ENCODE data around the gene CDC16. TPM values are rescaled to one million over a fixed set of nuclear protein-coding genes. Genes with fewer than 3 reads are reported as not detected.

Gene CDC16
- total and polyA plus RNA-seq, 2 of the 8 experiments (the other 6 are each of a cell fraction or from before 2014, with no cell fraction given) = 42.5 to 83.4 TPM

- no peak overlapping the region for H3K14ac ChIP-seq (ENCODE audit: insufficient read length)
- no peak overlapping the region for H4K91ac ChIP-seq (replicated peaks; ENCODE audit: insufficient read length, low read length)
- ChIA-PET POLR2A (ENCODE audit: partially characterized antibody) (interaction anchor here (0.7 to 1.4 kb wide), 4 partner anchors 10 to 50 kb away, joined by 3 to 4 read pairs (median 3); no protein-coding TSS in a partner anchor), CTCF (ENCODE audit: partially characterized antibody) (interaction anchor here (0.8 kb wide), 1 partner anchor 19 kb away, joined by 3 read pairs; no protein-coding TSS in a partner anchor)
- H3K79me1 ChIP-seq (ENCODE audit: low read depth, low read length) = peaks cover 4% of the 10 kb centered on the region
- H3K4me2 ChIP-seq (ENCODE audit: insufficient read depth in 1 of 2, low read depth in 2 of 2, low read length in 2 of 2) = no peak overlapping the region
- no peak overlapping the region for H3K27ac ChIP-seq (ENCODE audit: low read depth, low read length)
- H4K8ac ChIP-seq (ENCODE audit: extremely low read depth, insufficient read depth, low read length) = no peak overlapping the region
- H3K9me3 ChIP-seq (ENCODE audit: insufficient read depth in 2 of 2, low read depth in 1 of 2, low read length in 1 of 2) = no peaks in the 10 kb centered on the region
- no peak for DNase-seq (ENCODE audit: low read depth in 1 of 2, low spot score in 2 of 2)
- H2AK5ac ChIP-seq (ENCODE audit: low read depth, low read length) = no peak overlapping the region
- peaks cover 0 to 8% of the 10 kb centered on the region in 2 experiments for H4K20me1 ChIP-seq (replicated peaks in 1 of 2; ENCODE audit: control insufficient read depth in 1 of 2, insufficient read depth in 2 of 2, low read length in 2 of 2)
- no peak overlapping the region for H3K18ac ChIP-seq (ENCODE audit: extremely low read depth, low read length)
- H2BK5ac ChIP-seq (ENCODE audit: low read depth, low read length) = no peak overlapping the region
- no peak overlapping the region for H3K4me3 ChIP-seq (ENCODE audit: extremely low read depth in 1 of 4, insufficient read depth in 2 of 4, low read depth in 3 of 4, low read length in 4 of 4)
- H3K56ac ChIP-seq (replicated peaks; ENCODE audit: insufficient read length, low read depth, low read length) = no peak overlapping the region
- no peak overlapping the region for H2AFZ ChIP-seq (ENCODE audit: low read length)
- no peak for FAIRE-seq
- peaks cover 9 to 57% (median 26%) of the 10 kb centered on the region in 4 experiments; a peak in 7 of 8 replicates for H3K36me3 ChIP-seq (ENCODE audit: control insufficient read depth in 2 of 4, insufficient read depth in 4 of 4, low read length in 3 of 4)
- no peak overlapping the region for H2BK15ac ChIP-seq (ENCODE audit: low read length)
- peaks cover 0 to 5% (median 3%) of the 10 kb centered on the region in 4 experiments; a peak in 4 of 7 replicates for H3K4me1 ChIP-seq (replicated peaks in 1 of 4; ENCODE audit: control insufficient read depth in 3 of 4, insufficient read depth in 4 of 4, low read length in 3 of 4)
- H3K27me3 ChIP-seq (replicated peaks in 1 of 4; ENCODE audit: control insufficient read depth in 3 of 4, extremely low read depth in 1 of 4, insufficient read depth in 3 of 4, low read length in 3 of 4) = no peaks in the 10 kb centered on the region
- H2BK20ac ChIP-seq (ENCODE audit: low read length) = no peak overlapping the region
- H2BK120ac ChIP-seq (replicated peaks; ENCODE audit: low read depth, low read length) = no peak overlapping the region
- 95% methylated on average over 4 of the region's 4 CpGs; no CpG with 5 or more reads in 1 of the 2 experiments for WGBS, 2 experiments (ENCODE audit: extremely low coverage in 1 of 2, insufficient coverage in 1 of 2, insufficient read length in 1 of 2, insufficient replicate concordance in 2 of 2, low coverage in 1 of 2, low lambda C conversion rate in 2 of 2, missing lambda C conversion rate in 1 of 2)
- no peak overlapping the region for H2BK12ac ChIP-seq (ENCODE audit: low read depth, low read length)
- peaks cover 0 to 53% of the 10 kb centered on the region in 2 experiments; a peak in 2 of 4 replicates for H3K79me2 ChIP-seq (ENCODE audit: control insufficient read depth in 1 of 2, insufficient read depth in 2 of 2, low read length in 2 of 2)
- no peak for TF ChIP-seq SUZ12 (IDR thresholded peaks at IDR 0.05; ENCODE audit: low read length)
- no peak overlapping the region for H3K9ac ChIP-seq (replicated peaks in 1 of 4; ENCODE audit: extremely low read depth in 1 of 4, low read depth in 3 of 4, low read length in 3 of 4)
- H3K4ac ChIP-seq (replicated peaks; ENCODE audit: insufficient read length, low read depth, low read length) = no peak overlapping the region
- H3K23ac ChIP-seq (ENCODE audit: insufficient read length) = no peak overlapping the region
- no peak overlapping the region for H4K5ac ChIP-seq (ENCODE audit: insufficient read length, low read depth, low read length)
- no peaks in the 10 kb centered on the region for H3K23me2 ChIP-seq (ENCODE audit: low read depth, low read length)
These were observed 50.6 kb downstream of the CDC16 start for GRCh38 chr13:114285166-114285808.
